Prostate gland (tissue), 2 donors: ENCODE data around the gene FRMPD4.

Experiments
- CTCF ChIP-seq, 4 experiments: fragments of 200-600 bp in 2 of 4; fragments of 450-650 bp in 2 of 4; sonication (generic) in 2 of 4; IDR thresholded peaks; 1 replicate in 3 of 4; 2 replicates in 1 of 4; pipeline ENCODE4 v1.5.1; 2016 to 2019; ENCODE audit warnings: antibody characterized with exemption in 4 of 4, mild to moderate bottlenecking in 2 of 4, moderate library complexity in 2 of 4
- POLR2A ChIP-seq: fragments of 450-650 bp; IDR thresholded peaks from one replicate; pipeline ENCODE4 v1.6.1; 2016; ENCODE audit warnings: antibody characterized with exemption, mild to moderate bottlenecking
- POLR2AphosphoS5 ChIP-seq: sonication (generic); formaldehyde crosslinking; IDR thresholded peaks from one replicate; pipeline ENCODE4 v1.6.1; 2017; ENCODE audit warnings: antibody characterized with exemption

GRCh38 chrX:12721042-12721441 lies 582.8 kb downstream of the FRMPD4 start:
- no peak for TF ChIP-seq CTCF (IDR thresholded peaks at IDR 0.05)
- TF ChIP-seq POLR2A: no peak
- no peak for TF ChIP-seq POLR2AphosphoS5
